ENCODE results near the gene ZNF689. TPM values are rescaled to one million over a fixed set of nuclear protein-coding genes. Genes with fewer than 3 reads are reported as not detected.

ZNF689 gene
- total RNA-seq, result 4.8 TPM
- long read RNA-seq, partial matches to known transcripts, result 0 of 6 reads
- long read RNA-seq, other reads (novel, unspliced or antisense), result 3 of 6 reads

DNA sequence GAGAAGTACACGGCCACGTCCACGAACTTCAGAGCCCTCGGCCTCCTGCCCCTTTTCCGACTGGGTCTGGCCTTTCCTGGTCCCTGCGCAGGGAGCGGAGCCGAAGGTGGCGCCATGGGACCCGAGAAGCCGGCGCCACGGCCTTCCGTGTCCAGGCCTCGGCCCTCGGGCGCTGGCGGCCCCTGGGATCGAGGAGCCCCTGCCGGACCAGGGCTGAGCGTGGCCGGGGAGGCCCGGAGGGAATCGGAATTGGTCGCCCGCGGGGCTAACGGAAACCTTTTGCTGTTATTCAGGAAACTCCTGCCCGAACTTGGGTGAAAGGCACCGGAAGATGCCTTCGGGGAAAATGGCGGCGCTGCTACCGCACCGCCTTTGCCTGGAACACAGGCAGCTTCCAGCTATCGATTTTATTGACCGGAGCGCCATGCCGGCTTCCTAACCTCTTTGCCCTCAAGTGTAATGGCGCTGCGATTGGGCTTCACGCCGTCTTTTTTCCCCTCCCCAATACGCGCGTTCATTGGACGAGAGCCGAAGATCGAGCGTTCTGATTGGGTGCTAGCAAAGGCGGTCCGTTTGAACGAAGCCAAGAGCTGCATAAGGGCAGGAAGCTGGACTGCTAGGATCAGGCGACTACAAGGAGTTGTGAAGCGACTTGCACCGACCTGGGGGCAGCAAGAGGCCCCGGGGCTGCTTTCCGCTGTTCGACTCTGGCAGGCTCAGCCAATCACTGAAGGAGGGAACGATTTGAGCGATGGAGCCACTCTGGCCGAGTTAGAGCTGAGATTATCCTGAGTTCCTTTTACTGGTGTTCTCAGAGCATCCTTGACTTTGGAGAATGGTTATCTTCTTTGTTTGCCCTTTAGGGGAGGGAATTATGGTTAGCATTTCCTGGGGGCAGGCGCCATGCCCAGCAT is at the start of gene ZNF689:
Gene ZNF689, minus strand, starts transcription at position 464 of the 914 bp plus-strand sequence. Its CDS starts 348 bp downstream, at position 116.
- intact Hi-C loops (cut with micrococcal nuclease), result no loop called here
- DNase-seq, result peak; percentile 93
- peak; percentile 98 for ATAC-seq

DNA sequence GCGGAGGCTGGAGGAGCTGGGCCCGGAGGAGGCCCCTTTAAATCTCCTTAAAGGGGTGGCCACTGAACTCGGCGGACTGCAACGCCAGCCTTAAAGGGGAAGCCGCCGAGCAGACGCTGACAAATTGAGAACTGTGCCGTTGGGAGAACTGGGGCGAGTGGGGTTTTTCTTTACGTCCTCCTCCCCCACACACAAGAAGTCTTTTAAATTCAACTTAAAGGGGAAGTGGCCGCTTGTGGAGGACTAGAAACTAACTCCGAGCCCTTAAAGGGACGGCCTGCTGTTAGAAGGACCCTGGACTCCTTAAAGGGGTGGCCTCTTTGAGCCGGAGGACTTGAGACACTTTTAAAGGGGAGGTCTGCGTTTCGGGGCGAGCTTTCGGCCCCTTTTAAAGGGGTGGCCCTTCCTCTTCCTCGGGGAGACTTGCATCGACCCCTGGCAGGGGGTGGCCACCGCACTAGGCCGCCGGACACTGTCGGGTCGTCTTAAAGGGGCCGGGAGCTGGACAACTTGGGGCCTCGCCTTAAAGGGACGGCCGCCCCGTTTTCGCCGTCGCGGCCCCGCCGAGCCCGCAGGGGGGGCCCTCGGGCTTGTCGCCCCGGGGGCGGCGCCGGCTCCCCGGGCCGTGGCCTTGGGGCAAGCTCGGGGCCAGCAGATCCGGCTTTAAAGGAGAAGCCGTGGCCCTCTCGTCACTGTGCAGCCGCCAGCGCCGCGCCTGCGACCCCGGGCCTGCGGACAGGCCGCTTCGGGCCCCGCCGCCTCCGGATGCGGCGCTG is 48.7 kb upstream of the ZNF689 start:
- intact Hi-C loops (cut with micrococcal nuclease), result no loop called here
- DNase-seq, result peak; percentile 86

GRCh38 chr16:30657866-30658730 is 47.9 kb upstream of the ZNF689 start, which contains the start of gene FBRS:
TSS of gene FBRS (plus strand) at chr16:30658431. CDS start at chr16:30659519, 1,088 bp downstream.
- DNase-seq, result peak; percentile 100
- ATAC-seq, result peak; percentile 88
- intact Hi-C loops (cut with micrococcal nuclease), result no loop called here

More for the DNA sequence above, 48.7 kb upstream of the ZNF689 start:
- peak; percentile 36 for ATAC-seq

GRCh38 chr16:30656974-30657865 is 47.0 kb upstream of the ZNF689 start:
- intact Hi-C loops (cut with micrococcal nuclease), result no loop called here
- DNase-seq (no peak), ATAC-seq (no peak)

- DNase-seq (no peak), ATAC-seq (no peak)
- intact Hi-C loops (cut with micrococcal nuclease), result no loop called here
These were observed 46.2 kb upstream of the ZNF689 start for GRCh38 chr16:30656388-30656787.

GRCh38 chr16:30655815-30656347 is 45.7 kb upstream of the ZNF689 start:
- intact Hi-C loops (cut with micrococcal nuclease), result no loop called here
- ATAC-seq (no peak), DNase-seq (no peak)

GRCh38 chr16:30654856-30655255 is 44.7 kb upstream of the ZNF689 start:
- ATAC-seq (no peak), DNase-seq (no peak)
- intact Hi-C loops (cut with micrococcal nuclease), result no loop called here

DNA sequence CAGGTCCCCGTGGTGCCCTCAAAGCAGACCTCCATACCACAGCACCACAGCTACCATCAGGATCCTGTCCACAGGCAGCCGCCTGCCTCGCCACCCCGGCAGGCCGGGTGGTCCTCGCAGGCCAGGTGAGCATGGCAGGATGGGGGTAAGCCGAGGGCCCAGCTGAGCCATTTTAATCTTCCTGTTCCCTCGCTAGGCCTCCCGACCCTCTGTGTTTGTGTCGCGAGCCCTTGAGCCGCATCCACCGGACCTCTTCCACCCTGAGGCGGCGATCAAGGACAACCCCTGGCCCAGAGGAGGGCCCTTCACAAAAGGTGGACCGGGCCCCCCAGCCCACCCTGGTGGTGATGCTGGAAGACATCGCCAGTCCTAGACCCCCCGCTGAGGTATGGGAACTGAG is 42.5 kb upstream of the ZNF689 start:
- DNase-seq, result no peak
- no peak for ATAC-seq
- intact Hi-C loops (cut with micrococcal nuclease), result no loop called here

- intact Hi-C loops (cut with micrococcal nuclease), result no loop called here
- no peak for ATAC-seq
These were observed 41.8 kb upstream of the ZNF689 start for GRCh38 chr16:30652005-30652296.

DNA sequence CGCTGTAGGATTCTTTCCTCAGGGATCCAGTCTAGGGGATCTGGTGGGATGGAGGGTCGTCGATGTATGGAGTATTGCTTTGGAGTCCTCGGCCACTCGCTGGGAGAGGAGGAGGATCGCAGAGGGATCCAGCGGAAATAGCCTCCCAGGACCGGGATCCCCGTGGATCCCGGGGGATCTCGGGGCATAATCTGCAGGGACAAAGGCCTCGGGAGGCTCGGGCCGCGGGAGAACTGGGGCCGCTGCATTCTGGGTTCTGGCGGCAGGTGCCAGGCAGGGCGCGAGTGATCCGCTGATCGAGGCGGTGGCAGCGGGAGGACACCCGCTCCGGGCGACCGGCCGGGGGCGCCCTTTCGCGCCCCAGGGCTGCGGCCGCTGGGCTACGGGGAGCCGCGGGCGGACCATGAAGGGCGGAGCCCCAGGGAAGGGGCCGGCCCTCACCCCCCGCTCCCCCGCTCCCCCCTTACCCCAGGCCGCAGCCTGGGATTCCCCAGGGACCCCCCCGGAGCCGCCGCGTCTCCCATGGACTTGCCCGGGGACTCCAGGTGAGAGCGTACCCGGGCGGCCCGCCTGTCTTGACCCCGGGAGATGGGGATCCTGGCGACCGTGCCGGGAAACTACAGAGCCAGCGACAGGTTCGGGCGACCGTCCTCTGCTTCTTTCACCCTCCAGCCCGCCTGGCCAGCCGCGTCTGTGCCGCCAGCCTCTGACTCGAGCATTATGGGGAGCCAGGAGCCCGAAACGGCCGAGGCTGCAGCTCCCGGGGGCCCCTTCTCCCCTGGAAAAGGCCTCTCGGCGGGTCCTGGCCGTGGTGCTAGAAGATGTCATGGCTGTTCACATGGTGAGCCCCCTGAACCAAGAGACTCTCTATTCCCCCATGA is 41.2 kb upstream of the ZNF689 start:
- intact Hi-C loops (cut with micrococcal nuclease), result no loop called here
- ATAC-seq (peak; percentile 82), DNase-seq (peak; percentile 85)

More at GRCh38 chr16:30652005-30652296, 41.8 kb upstream of the ZNF689 start:
- no peak for DNase-seq

DNA sequence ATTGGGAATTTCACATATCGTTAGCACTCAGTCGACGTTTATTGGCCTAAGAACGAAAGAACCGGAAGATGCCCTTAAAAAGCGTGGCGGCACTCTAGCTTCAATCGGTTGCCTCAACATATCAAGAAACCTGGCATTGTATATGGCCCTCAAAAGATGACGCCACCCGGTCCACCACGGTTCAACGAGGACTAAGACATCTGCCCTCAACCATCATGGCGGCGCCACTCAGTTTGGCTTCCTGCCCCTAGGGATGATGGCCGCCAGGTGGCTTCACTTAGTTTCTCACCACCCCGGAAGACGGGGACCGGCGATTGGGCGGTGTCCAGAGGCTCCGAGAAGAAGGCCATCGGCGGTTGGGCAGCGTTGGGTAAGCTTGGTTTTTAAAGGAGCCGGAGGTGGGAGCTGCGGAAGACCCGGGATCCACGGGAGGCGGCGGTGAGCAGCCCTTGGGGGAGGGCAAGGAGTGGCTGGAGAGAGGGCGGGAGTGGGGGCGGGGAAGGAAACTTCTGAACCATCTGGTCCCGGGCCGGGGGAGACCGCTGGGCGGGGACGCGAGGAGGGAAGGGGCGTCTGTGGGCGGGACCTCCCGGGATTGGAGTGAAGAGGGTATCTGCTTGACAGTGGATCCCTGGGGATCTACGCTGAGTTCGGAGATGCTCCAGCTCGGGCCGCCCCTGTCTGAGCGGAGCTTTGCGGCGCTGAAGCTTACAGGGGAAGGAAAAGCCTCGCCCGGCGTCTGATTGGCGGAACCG is 40.4 kb upstream of the ZNF689 start, which contains the start of gene PRR14:
Gene PRR14, plus strand, starts transcription at position 592 of the 755 bp plus-strand sequence. CDS start 686 bp downstream, outside the sequence.
- intact Hi-C loops (cut with micrococcal nuclease), result no loop called here
- ATAC-seq (peak; percentile 93), DNase-seq (peak; percentile 100)

DNA sequence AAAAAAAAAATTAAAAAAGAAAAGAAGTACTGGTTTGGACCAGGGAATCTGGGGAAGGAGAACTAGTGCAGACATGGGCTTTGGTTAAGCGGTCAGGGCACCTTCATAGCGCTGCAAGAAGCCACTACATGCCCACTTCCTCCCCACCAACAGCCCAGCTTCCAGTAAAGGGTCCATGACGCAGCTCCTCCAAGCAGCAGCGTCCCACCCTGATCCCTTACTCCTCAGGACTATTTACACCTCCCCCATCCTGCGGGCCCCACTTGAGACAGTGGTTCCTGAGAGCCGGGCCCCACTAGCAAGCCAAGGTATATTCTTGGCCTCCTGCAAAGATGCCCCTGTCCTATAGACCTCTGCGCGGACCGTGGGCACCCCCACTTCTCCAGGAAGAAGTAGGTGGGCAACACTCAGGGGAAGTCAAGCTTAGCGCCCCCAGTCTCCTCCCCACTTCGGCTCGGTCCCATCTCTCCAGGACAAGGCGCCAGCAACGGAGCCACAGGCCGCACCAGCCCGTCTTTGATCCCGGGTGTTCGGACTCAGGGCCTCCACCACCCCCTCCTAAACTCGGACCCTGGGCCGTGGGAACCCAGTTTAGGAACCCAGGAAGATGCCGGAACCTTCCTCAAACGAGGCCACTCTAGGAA is 39.7 kb upstream of the ZNF689 start:
- intact Hi-C loops (cut with micrococcal nuclease), result no loop called here
- ATAC-seq, result no peak
- DNase-seq, result peak; percentile 58

GRCh38 chr16:30647274-30647571 is 37.0 kb upstream of the ZNF689 start:
- intact Hi-C loops (cut with micrococcal nuclease), result no loop called here
- DNase-seq (no peak), ATAC-seq (no peak)

DNA sequence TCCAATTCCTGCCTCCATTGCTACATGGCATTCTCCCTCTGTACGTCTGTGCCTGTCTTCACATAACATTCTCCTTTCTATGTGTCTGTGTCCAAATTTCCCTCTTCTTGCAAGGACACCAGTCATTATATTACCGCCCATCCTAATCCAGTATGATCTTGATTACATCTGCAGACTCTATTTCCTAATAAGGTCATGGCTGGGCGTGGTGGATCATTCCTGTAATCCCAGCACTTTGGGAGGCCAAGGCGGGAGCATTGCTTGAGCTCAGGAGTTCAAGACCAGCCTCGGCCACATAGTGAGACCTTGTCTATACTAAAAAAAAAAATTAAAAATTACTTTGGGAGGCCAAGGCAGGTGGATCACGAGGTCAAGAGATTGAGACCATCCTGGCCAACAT is 35.5 kb upstream of the ZNF689 start:
- DNase-seq, result no peak
- ATAC-seq, result no peak
- intact Hi-C loops (cut with micrococcal nuclease), result no loop called here

DNA sequence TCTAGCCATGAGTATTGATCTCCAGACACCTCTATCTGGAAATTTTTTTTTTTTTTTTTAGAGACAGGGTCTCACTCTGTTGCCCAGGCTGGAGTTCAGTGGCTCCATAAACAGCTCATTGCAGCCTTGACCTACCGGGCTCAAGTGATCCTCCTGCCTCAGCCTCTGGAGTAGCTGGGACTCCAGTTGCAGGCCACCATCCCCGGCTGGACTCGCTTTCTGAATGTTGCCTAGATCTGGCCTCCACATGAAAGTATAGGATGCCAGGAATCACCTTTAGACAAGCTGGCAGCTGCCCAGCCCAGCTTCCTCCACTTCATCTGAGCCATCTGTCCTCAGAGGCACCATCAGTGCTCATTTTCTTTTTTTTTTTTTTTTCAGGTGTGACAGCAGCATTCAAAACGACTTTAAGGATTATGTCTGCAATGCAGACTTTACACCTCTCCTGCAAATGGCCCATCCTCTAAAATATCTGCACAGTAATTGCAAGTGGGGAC is 34.2 kb upstream of the ZNF689 start:
- intact Hi-C loops (cut with micrococcal nuclease), result no loop called here
- DNase-seq (no peak), ATAC-seq (no peak)

Data from left ventricle myocardium superior (tissue), 1 donor.